A549 treated with Mapracorat at 1 μM for 4 hours (cell line): Measurements from ENCODE around the gene OR7D4. TPM values are rescaled to one million over a fixed set of nuclear protein-coding genes. Genes with fewer than 3 reads are reported as not detected.

Experiments
- total RNA-seq: library from RNA; stranded (reverse); fragments of 200-300 nt; extraction: Qiagen RNA extraction; gene quantifications from 5 replicates; pipeline ENCODE4 v1.2.3, GENCODE V29; 2022

The OR7D4 gene
- total RNA-seq: not detected in 5 replicates

GRCh38 chr19:9219489-9219888 is at the start of gene OR7D4:
Gene OR7D4, minus strand, starts transcription at chr19:9219589. Its CDS starts 4,752 bp downstream, at chr19:9214837.

GRCh38 chr19:9250630-9251029 is 31.2 kb upstream of the OR7D4 start, which contains the start of gene OR7E24:
Gene OR7E24, plus strand, starts transcription at chr19:9250930. Its CDS starts 114 bp downstream, at chr19:9251044.

DNA sequence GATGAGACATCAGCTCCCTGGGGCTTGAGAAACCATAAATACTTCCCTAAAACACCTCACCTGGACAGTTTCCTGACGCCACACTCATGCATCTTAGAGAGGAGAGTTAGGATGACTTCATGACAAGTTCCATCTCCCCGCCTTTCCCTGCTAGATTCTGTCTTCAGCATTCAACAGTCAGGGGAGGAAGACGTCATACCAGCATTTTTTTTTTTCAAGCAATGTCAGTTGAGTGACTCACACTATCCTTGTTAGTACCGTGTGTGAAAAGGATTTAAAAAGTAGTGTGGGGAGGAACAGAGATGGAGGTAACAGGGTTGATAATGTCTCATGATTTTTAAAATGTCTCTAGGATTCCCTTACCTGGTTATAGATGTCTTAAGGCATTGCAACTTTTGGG is 40.5 kb downstream of the OR7D4 start, which contains the start of gene OR7D2:
TSS of gene OR7D2 (plus strand) at position 79 of the 400 bp plus-strand sequence. CDS start 6,803 bp downstream, outside the sequence.

Other genes with a start within 250 kb of the OR7D4 start
- gene MUC16, start 209.2 kb downstream of the OR7D4 start, total RNA-seq: 0.02 to 0.13 TPM (median 0.05 TPM) in 5 replicates
- not detected in 5 replicates for gene OR1M1, start 132.5 kb downstream of the OR7D4 start, total RNA-seq
- not detected in 5 replicates for gene OR7G2, start 112.1 kb downstream of the OR7D4 start, total RNA-seq
- not detected in 5 replicates for gene OR7G1, start 103.8 kb downstream of the OR7D4 start, total RNA-seq
- gene OR7G3, start 92.6 kb downstream of the OR7D4 start, total RNA-seq: not detected in 5 replicates
- 17.2 to 23.1 TPM (median 18.9 TPM) in 5 replicates for gene ZNF317, start 79.2 kb downstream of the OR7D4 start, total RNA-seq
- not detected in 5 replicates for gene OR7D2, start 40.6 kb downstream of the OR7D4 start, total RNA-seq
- not detected in 5 replicates for gene OR7E24, start 31.3 kb upstream of the OR7D4 start, total RNA-seq
- gene ZNF699, start 90.2 kb upstream of the OR7D4 start, total RNA-seq: 0.70 to 2.1 TPM (median 1.4 TPM) in 5 replicates
- gene ZNF559, start 104.6 kb upstream of the OR7D4 start, total RNA-seq: 4.4 to 4.9 TPM (median 4.5 TPM) in 5 replicates
- gene ZNF177, start 143.4 kb upstream of the OR7D4 start, total RNA-seq: 0.30 to 0.76 TPM (median 0.41 TPM) in 5 replicates
- gene ZNF266, start 216.0 kb upstream of the OR7D4 start, total RNA-seq: 3.1 to 4.3 TPM (median 3.4 TPM) in 5 replicates